ENCODE results near the gene PPP4R1. TPM values are rescaled to one million over a fixed set of nuclear protein-coding genes. Genes with fewer than 3 reads are reported as not detected.

PPP4R1 gene
- total RNA-seq, 2 experiments from 2014 or later = 35.7 to 40.2 TPM

DNA sequence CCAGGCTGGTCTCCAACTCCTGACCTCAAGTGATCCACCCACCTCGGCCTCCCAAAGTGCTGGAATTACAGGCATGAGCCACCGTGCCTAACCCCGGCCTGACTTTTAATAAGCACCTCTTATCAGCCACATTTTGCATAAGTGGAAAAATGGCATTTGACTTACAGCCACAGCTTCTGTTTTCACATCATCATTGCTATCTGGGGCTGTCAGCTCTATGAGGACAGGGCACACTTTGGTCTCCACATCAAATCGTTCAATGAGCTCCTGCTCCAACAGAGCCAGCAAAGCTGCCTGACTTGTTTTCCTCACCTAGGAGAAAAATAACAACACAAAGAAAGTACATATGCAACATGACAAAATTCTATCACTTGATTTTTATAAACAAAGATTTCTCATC, 26.4 kb downstream of the PPP4R1 start:
- CTCF ChIA-PET = no interaction called here
- Histone ChIP-seq H3K27me3 (ENCODE audit: control insufficient read depth in 1 of 2, insufficient read depth in 2 of 2, low read length in 2 of 2) (no peaks in the 10 kb centered on the region), H3K36me3 (ENCODE audit: insufficient read depth, low read length) (peaks cover 41% of the 10 kb centered on the region), H3K4me3 (ENCODE audit: low read length) (no peak overlapping the region), H3K4me1 (ENCODE audit: insufficient read depth, low read length) (no peaks in the 10 kb centered on the region), H3K9me3 (ENCODE audit: control insufficient read depth in 1 of 2, insufficient read depth in 1 of 2, low read length in 2 of 2) (no peaks in the 10 kb centered on the region), H3K27ac (ENCODE audit: low read depth in 1 of 2, low read length in 2 of 2) (no peak overlapping the region)
- TF ChIP-seq CTCF (IDR thresholded peaks at IDR 0.05) = no peak
- Mint-ChIP-seq H3K4me3 (no peak overlapping the region), H3K27ac (no peak overlapping the region), H3K36me3 (ENCODE audit: low read depth) (peaks cover 74% of the 10 kb centered on the region), H3K9me3 (no peaks in the 10 kb centered on the region), H3K27me3 (no peaks in the 10 kb centered on the region), H3K4me1 (ENCODE audit: low read depth) (no peaks in the 10 kb centered on the region)
- DNase-seq (no peak), ATAC-seq (ENCODE audit: poor library complexity) (no peak)
- intact Hi-C loops (cut with DNase I, micrococcal nuclease) = no loop called here
- POLR2A ChIA-PET = no interaction called here

- H3K27me3 Mint-ChIP-seq = no peaks in the 10 kb centered on the region
Measured at GRCh38 chr18:9586814-9587213, 27.5 kb downstream of the PPP4R1 start.

GRCh38 chr18:9581667-9582066, 32.7 kb downstream of the PPP4R1 start:
- Mint-ChIP-seq H3K27me3 (no peaks in the 10 kb centered on the region), H3K4me3 (no peak overlapping the region), H3K27ac (no peak overlapping the region), H3K9me3 (peaks cover 8% of the 10 kb centered on the region), H3K36me3 (ENCODE audit: low read depth) (peaks cover 85% of the 10 kb centered on the region), H3K4me1 (ENCODE audit: low read depth) (no peaks in the 10 kb centered on the region)
- no peaks in the 10 kb centered on the region for H3K4me1 ChIP-seq (ENCODE audit: insufficient read depth, low read length)
- peaks cover 35% of the 10 kb centered on the region for H3K36me3 ChIP-seq (ENCODE audit: insufficient read depth, low read length)
- intact Hi-C loops (cut with DNase I, micrococcal nuclease) = no loop called here
- H3K27ac ChIP-seq (ENCODE audit: low read depth in 1 of 2, low read length in 2 of 2) = no peak overlapping the region
- no peaks in the 10 kb centered on the region for H3K27me3 ChIP-seq (ENCODE audit: control insufficient read depth in 1 of 2, insufficient read depth in 2 of 2, low read length in 2 of 2)
- DNase-seq = no peak
- ATAC-seq (ENCODE audit: poor library complexity) = no peak
- ChIA-PET POLR2A (interaction anchor here (0.6 kb wide), 1 partner anchor 278 kb away, joined by 3 read pairs; no protein-coding TSS in a partner anchor), CTCF (interaction anchor here (0.7 kb wide), 1 partner anchor 392 kb away, joined by 4 read pairs; no protein-coding TSS in a partner anchor)
- H3K9me3 ChIP-seq (ENCODE audit: control insufficient read depth in 1 of 2, insufficient read depth in 1 of 2, low read length in 2 of 2) = no peaks in the 10 kb centered on the region
- no peak for TF ChIP-seq CTCF (IDR thresholded peaks at IDR 0.05)
- no peak overlapping the region for H3K4me3 ChIP-seq (ENCODE audit: low read length)

More at GRCh38 chr18:9586814-9587213, 27.5 kb downstream of the PPP4R1 start:
- intact Hi-C loops (cut with DNase I, micrococcal nuclease) = no loop called here
- Histone ChIP-seq H3K4me1 (ENCODE audit: insufficient read depth, low read length) (no peaks in the 10 kb centered on the region), H3K36me3 (ENCODE audit: insufficient read depth, low read length) (peaks cover 44% of the 10 kb centered on the region), H3K27ac (ENCODE audit: low read depth in 1 of 2, low read length in 2 of 2) (no peak overlapping the region), H3K27me3 (ENCODE audit: control insufficient read depth in 1 of 2, insufficient read depth in 2 of 2, low read length in 2 of 2) (no peaks in the 10 kb centered on the region), H3K9me3 (ENCODE audit: control insufficient read depth in 1 of 2, insufficient read depth in 1 of 2, low read length in 2 of 2) (no peaks in the 10 kb centered on the region), H3K4me3 (ENCODE audit: low read length) (no peak overlapping the region)
- Mint-ChIP-seq H3K27ac (no peak overlapping the region), H3K9me3 (peaks cover 5% of the 10 kb centered on the region), H3K36me3 (ENCODE audit: low read depth) (peaks cover 75% of the 10 kb centered on the region), H3K4me3 (no peak overlapping the region), H3K4me1 (ENCODE audit: low read depth) (no peaks in the 10 kb centered on the region)
- TF ChIP-seq CTCF (IDR thresholded peaks at IDR 0.05) = no peak
- DNase-seq (no peak), ATAC-seq (ENCODE audit: poor library complexity) (no peak)
- ChIA-PET POLR2A (no interaction called here), CTCF (no interaction called here)
